ENCODE measurements around the gene RPP40.

DNA sequence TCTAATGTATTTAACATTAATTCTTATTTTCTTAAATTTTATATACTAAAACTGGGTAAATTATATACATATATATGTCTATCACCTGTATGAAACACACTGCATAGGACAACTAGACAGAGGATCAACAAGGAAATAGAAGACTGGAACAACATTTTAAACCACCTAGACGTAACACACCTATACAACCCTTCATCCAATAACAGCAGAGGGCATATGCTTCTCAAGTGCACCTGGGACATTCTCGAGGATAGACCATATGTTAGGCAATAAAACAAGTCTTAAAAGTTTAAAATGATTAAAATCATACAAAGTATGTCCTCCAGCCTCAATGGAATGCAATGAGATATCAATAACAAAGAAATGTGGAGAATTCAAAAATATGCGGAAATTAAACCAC is 45.2 kb downstream of the RPP40 start:
- TF ChIP-seq, protein P1, sequence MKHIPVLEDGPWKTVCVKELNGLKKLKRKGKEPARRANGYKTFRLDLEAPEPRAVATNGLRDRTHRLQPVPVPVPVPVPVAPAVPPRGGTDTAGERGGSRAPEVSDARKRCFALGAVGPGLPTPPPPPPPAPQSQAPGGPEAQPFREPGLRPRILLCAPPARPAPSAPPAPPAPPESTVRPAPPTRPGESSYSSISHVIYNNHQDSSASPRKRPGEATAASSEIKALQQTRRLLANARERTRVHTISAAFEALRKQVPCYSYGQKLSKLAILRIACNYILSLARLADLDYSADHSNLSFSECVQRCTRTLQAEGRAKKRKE (CRISPR knock-in tag; IDR thresholded peaks at IDR 0.05; ENCODE audit: low read depth) = no peak
- TF ChIP-seq, protein P2, sequence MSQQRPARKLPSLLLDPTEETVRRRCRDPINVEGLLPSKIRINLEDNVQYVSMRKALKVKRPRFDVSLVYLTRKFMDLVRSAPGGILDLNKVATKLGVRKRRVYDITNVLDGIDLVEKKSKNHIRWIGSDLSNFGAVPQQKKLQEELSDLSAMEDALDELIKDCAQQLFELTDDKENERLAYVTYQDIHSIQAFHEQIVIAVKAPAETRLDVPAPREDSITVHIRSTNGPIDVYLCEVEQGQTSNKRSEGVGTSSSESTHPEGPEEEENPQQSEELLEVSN (IDR thresholded peaks at IDR 0.05; ENCODE audit: borderline replicate concordance, low read depth) = no peak
- TF ChIP-seq HOXB13 (CRISPR knock-in tag; IDR thresholded peaks at IDR 0.05; ENCODE audit: low read depth) (no peak), SMC3 (IDR thresholded peaks at IDR 0.05) (no peak)
- TF ChIP-seq, protein P3, sequence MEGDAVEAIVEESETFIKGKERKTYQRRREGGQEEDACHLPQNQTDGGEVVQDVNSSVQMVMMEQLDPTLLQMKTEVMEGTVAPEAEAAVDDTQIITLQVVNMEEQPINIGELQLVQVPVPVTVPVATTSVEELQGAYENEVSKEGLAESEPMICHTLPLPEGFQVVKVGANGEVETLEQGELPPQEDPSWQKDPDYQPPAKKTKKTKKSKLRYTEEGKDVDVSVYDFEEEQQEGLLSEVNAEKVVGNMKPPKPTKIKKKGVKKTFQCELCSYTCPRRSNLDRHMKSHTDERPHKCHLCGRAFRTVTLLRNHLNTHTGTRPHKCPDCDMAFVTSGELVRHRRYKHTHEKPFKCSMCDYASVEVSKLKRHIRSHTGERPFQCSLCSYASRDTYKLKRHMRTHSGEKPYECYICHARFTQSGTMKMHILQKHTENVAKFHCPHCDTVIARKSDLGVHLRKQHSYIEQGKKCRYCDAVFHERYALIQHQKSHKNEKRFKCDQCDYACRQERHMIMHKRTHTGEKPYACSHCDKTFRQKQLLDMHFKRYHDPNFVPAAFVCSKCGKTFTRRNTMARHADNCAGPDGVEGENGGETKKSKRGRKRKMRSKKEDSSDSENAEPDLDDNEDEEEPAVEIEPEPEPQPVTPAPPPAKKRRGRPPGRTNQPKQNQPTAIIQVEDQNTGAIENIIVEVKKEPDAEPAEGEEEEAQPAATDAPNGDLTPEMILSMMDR (IDR thresholded peaks at IDR 0.05) = no peak
